Vagina (tissue), 2 donors: Measurements from ENCODE around the gene METTL2A.
"Not testable (repeated sequence)": the region's sequence is repeated elsewhere in the genome, so short reads cannot be mapped to it uniquely, and the experiment has no call there.

Source experiments
- POLR2A ChIP-seq, 2 donors: fragments of 450-650 bp; IDR thresholded peaks; one replicate each; pipeline ENCODE4 v1.6.1; 2017; ENCODE audit warnings: antibody characterized with exemption in 2 of 2, mild to moderate bottlenecking in 2 of 2, moderate library complexity in 2 of 2
- TF ChIP-seq, protein P1 (sequence below), 3 experiments: fragments of 450-650 bp in 2 of 3; fragments of 200-600 bp in 1 of 3; sonication (generic) in 1 of 3; IDR thresholded peaks; one replicate each; pipeline ENCODE4 v1.5.1; 2017 to 2019; ENCODE audit warnings: antibody characterized with exemption in 3 of 3, mild to moderate bottlenecking in 2 of 3, moderate library complexity in 2 of 3

DNA sequence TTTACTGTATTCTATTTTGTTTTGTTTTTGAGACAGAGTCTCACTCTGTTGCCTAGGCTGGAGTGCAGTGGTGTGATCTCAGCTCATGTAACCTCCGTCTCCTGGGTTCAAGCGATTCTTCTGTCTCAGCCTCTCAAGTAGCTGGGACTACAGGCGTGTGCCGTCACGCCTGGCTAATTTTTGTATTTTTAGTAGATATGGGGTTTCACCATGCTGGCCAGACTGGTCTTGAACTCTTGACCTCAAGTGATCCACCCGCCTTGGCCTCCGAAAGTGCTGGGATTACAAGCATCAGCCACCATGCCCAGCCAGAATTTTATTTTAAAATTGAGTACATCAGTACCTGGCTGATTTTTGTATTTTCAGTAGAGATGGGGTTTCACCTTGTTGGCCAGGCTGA lies 70.4 kb downstream of the METTL2A start:
- TF ChIP-seq, protein P1, sequence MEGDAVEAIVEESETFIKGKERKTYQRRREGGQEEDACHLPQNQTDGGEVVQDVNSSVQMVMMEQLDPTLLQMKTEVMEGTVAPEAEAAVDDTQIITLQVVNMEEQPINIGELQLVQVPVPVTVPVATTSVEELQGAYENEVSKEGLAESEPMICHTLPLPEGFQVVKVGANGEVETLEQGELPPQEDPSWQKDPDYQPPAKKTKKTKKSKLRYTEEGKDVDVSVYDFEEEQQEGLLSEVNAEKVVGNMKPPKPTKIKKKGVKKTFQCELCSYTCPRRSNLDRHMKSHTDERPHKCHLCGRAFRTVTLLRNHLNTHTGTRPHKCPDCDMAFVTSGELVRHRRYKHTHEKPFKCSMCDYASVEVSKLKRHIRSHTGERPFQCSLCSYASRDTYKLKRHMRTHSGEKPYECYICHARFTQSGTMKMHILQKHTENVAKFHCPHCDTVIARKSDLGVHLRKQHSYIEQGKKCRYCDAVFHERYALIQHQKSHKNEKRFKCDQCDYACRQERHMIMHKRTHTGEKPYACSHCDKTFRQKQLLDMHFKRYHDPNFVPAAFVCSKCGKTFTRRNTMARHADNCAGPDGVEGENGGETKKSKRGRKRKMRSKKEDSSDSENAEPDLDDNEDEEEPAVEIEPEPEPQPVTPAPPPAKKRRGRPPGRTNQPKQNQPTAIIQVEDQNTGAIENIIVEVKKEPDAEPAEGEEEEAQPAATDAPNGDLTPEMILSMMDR (IDR thresholded peaks at IDR 0.05) = not testable (repeated sequence)
- TF ChIP-seq POLR2A (IDR thresholded peaks at IDR 0.05) = not testable (repeated sequence)
